ENCODE measurements around the gene STIM2.
"Not testable (repeated sequence)": the region's sequence is repeated elsewhere in the genome, so short reads cannot be mapped to it uniquely, and the experiment has no call there.

The STIM2 gene

GRCh38 chr4:26887809-26888208 lies 27.2 kb downstream of the STIM2 start:
- ChIA-PET CTCF (no interaction called here), POLR2A (no interaction called here)
- DNase-seq (ENCODE audit: low read depth, low spot score): no peak
- no peak overlapping the region for H3K4me3 ChIP-seq (ENCODE audit: low read depth, low read length)
- TF ChIP-seq CTCF (IDR thresholded peaks at IDR 0.05; ENCODE audit: insufficient read depth, low read length, missing control alignments): no peak

GRCh38 chr4:26889356-26889755 lies 28.7 kb downstream of the STIM2 start:
- no peak for TF ChIP-seq CTCF (IDR thresholded peaks at IDR 0.05; ENCODE audit: insufficient read depth, low read length, missing control alignments)
- H3K4me3 ChIP-seq (ENCODE audit: low read depth, low read length): no peak overlapping the region
- CTCF ChIA-PET: no interaction called here
- POLR2A ChIA-PET: no interaction called here
- DNase-seq (ENCODE audit: low read depth, low spot score): no peak

- ChIA-PET POLR2A (no interaction called here), CTCF (interaction anchor here (0.8 kb wide), 1 partner anchor 24 kb away, joined by 3 read pairs; no protein-coding TSS in a partner anchor)
- TF ChIP-seq CTCF (IDR thresholded peaks at IDR 0.05; ENCODE audit: insufficient read depth, low read length, missing control alignments): no peak
- no peak for DNase-seq (ENCODE audit: low read depth, low spot score)
- no peak overlapping the region for H3K4me3 ChIP-seq (ENCODE audit: low read depth, low read length)
These were observed 30.4 kb downstream of the STIM2 start for GRCh38 chr4:26891054-26891453.

- no peak for DNase-seq (ENCODE audit: low read depth, low spot score)
- TF ChIP-seq CTCF (IDR thresholded peaks at IDR 0.05; ENCODE audit: insufficient read depth, low read length, missing control alignments): no peak
- ChIA-PET POLR2A (no interaction called here), CTCF (interaction anchor here (1.1 kb wide), 1 partner anchor 31 kb away, joined by 3 read pairs; the partner anchor contains the start of gene STIM2)
- H3K4me3 ChIP-seq (ENCODE audit: low read depth, low read length): no peak overlapping the region
These were observed 31.2 kb downstream of the STIM2 start for GRCh38 chr4:26891867-26892266.

- CTCF ChIA-PET: interaction anchor here (1.1 kb wide), 1 partner anchor 32 kb away, joined by 3 read pairs; the partner anchor contains the start of gene STIM2
- POLR2A ChIA-PET: no interaction called here
- no peak for DNase-seq (ENCODE audit: low read depth, low spot score)
- no peak overlapping the region for H3K4me3 ChIP-seq (ENCODE audit: low read depth, low read length)
- no peak for TF ChIP-seq CTCF (IDR thresholded peaks at IDR 0.05; ENCODE audit: insufficient read depth, low read length, missing control alignments)
These were observed 32.0 kb downstream of the STIM2 start for GRCh38 chr4:26892480-26893150.

GRCh38 chr4:26893491-26893890 lies 32.9 kb downstream of the STIM2 start:
- ChIA-PET CTCF (no interaction called here), POLR2A (no interaction called here)
- no peak for TF ChIP-seq CTCF (IDR thresholded peaks at IDR 0.05; ENCODE audit: insufficient read depth, low read length, missing control alignments)
- no peak overlapping the region for H3K4me3 ChIP-seq (ENCODE audit: low read depth, low read length)
- DNase-seq (ENCODE audit: low read depth, low spot score): no peak

GRCh38 chr4:26894881-26895280 lies 34.2 kb downstream of the STIM2 start:
- CTCF ChIA-PET; H3K4me3 ChIP-seq (ENCODE audit: low read depth, low read length); POLR2A ChIA-PET; DNase-seq (ENCODE audit: low read depth, low spot score): not testable (repeated sequence)
